ENCODE data around the gene CTU2. TPM values are rescaled to one million over a fixed set of nuclear protein-coding genes. Genes with fewer than 3 reads are reported as not detected.

CTU2 gene
- total RNA-seq, 2 experiments from 2014 or later = 22.8 to 25.7 TPM

DNA sequence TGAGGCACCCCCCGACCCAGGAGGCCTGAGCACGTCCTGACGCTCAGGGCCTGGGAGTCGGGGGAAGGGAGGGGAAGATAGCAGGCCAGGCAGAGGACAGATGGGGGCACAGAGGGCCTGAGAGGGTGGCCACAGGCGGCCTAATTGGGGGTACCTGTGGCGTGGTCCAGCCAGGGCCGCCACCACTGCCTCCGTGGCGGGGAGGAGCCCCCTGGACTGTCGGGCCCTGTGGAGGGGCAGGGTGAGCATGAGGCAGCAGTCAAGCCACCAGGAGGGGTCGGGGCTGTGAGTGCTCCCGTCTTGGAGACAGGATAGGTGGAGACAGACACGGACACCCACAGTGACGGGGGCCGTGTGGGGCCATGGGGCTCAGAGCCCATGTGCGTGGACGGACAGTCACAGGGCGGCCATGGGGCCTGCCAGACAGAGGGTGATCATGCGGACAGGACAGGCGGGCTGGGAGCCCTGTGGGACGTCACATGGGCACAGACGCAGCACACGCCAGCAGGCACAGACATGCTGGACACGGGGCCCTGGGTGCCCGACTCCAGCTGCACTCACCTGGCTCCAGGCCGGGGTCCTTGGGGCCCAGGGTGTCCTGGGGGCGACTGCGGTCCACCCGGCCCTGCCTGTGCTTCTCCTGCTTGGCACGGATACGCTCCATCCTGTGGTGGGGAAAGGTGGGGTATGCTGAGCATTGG, 18.7 kb downstream of the CTU2 start:
- no peak for ATAC-seq (ENCODE audit: low read depth)
- Mint-ChIP-seq H3K27ac (no peak overlapping the region), H3K9me3 (no peaks in the 10 kb centered on the region), H3K27me3 (no peaks in the 10 kb centered on the region), H3K4me3 (no peak overlapping the region), H3K4me1 (peaks cover 1% of the 10 kb centered on the region), H3K36me3 (peaks cover 8% of the 10 kb centered on the region)
- no peak for DNase-seq
- POLR2A ChIA-PET = no interaction called here

GRCh38 chr16:88725609-88726407, 19.5 kb downstream of the CTU2 start:
- Mint-ChIP-seq H3K27me3 (no peaks in the 10 kb centered on the region), H3K4me1 (peaks cover 1% of the 10 kb centered on the region), H3K27ac (no peak overlapping the region), H3K9me3 (no peaks in the 10 kb centered on the region), H3K36me3 (peaks cover 8% of the 10 kb centered on the region), H3K4me3 (no peak overlapping the region)
- ATAC-seq (ENCODE audit: low read depth) (no peak), DNase-seq (no peak)
- POLR2A ChIA-PET = no interaction called here

DNA sequence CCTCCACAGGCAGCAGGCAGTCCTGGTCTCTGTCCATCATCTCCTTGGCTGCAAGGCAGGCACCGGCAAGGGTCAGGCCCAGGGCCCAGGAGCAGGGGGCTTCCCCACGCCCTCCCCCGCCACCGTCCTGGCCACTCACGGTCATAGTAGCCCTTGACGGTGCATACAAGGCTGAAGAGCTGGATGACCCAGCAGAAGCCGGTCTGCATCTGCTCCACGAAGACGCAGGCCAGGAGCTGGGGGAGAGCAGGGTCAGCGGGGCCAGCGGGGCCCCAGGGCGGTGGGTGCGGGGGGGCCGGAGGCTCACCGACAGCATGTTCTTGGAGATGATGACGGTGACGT, 20.1 kb downstream of the CTU2 start:
- H3K27me3 Mint-ChIP-seq = no peaks in the 10 kb centered on the region
- H3K4me1 Mint-ChIP-seq = peaks cover 1% of the 10 kb centered on the region
- H3K9me3 Mint-ChIP-seq = no peaks in the 10 kb centered on the region
- ATAC-seq (ENCODE audit: low read depth) (no peak), DNase-seq (no peak)
- no peak overlapping the region for H3K27ac Mint-ChIP-seq
- H3K36me3 Mint-ChIP-seq = peaks cover 9% of the 10 kb centered on the region
- H3K4me3 Mint-ChIP-seq = no peak overlapping the region
- POLR2A ChIA-PET = no interaction called here

DNA sequence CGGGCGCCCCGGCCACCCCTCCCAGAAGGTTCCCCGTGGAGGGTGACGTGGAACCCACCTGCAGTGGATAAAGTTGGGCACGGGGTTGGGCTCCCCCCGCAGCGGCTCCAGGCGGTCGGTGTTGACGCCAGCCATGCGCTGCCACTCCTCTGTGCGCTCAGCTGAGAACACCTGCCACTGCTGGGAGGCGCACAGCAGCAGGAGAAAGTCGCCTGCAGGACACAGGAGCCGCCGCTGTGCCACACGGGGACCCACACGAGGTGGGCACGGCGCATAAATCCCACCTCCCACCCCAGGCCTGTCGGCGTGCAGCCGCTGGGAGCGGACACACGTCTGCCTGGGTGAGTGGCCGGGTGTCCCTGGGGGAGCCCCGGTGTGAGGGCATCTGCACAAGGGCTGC, 20.7 kb downstream of the CTU2 start:
- Mint-ChIP-seq H3K36me3 (peaks cover 9% of the 10 kb centered on the region), H3K4me1 (peaks cover 1% of the 10 kb centered on the region), H3K27ac (no peak overlapping the region), H3K4me3 (no peak overlapping the region), H3K27me3 (no peaks in the 10 kb centered on the region), H3K9me3 (no peaks in the 10 kb centered on the region)
- ATAC-seq (ENCODE audit: low read depth) = no peak
- no peak for DNase-seq
- POLR2A ChIA-PET = no interaction called here

- H3K27ac Mint-ChIP-seq = no peak overlapping the region
- peaks cover 9% of the 10 kb centered on the region for H3K36me3 Mint-ChIP-seq
- no peak for DNase-seq
- H3K4me3 Mint-ChIP-seq = no peak overlapping the region
- no peaks in the 10 kb centered on the region for H3K27me3 Mint-ChIP-seq
- no peak for ATAC-seq (ENCODE audit: low read depth)
- H3K4me1 Mint-ChIP-seq = peaks cover 1% of the 10 kb centered on the region
- no peaks in the 10 kb centered on the region for H3K9me3 Mint-ChIP-seq
- POLR2A ChIA-PET = no interaction called here
Measured at GRCh38 chr16:88727871-88728270, 21.6 kb downstream of the CTU2 start.

DNA sequence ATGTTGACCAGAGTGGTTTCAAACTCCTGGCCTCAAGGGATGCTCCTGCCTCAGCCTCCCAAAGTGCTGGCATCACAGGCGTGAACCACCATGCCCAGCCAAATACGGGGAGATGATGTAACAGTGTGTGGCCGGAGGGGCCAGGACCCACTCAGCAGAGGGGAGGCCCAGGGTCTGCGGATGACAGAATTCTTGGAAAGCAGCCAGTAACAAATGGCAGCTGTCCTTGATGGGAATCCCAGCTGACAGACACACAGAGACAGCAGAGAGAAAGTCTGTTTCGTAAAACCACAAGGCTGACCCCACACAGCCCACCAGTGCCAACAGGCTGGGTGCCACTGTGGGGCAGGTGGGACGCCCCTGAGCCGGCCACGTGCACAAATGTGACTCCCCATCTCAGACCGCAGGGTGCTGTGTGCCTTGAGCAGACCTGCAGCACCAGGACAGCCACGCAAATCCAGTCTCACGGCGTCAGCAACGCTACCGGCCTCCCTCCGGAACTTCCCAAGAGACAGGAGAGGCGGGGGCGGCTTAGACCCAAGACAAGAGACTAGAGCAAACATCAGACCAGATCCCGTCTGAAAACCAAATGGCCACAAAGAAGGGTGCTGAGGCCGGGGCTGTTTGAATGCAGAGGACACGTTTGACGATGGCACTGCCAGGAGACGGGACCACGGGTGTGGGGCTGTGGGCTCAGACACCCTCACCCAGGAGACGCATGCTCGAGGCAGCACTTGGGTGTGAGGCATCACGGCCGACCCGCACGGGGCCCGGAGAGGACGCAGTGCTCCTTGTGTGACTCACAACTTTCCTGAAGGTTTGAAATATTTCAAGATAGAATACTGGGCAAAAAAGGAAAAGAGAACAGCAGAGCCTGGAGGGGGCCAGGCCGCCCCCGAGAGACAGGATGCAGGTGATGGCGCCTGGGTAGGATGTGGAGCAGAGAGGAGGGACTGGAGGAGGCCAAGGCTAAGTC, 24.6 kb downstream of the CTU2 start:
- Mint-ChIP-seq H3K4me1 (peaks cover 1% of the 10 kb centered on the region), H3K27me3 (no peaks in the 10 kb centered on the region), H3K4me3 (no peak overlapping the region), H3K27ac (no peak overlapping the region), H3K36me3 (peaks cover 8% of the 10 kb centered on the region), H3K9me3 (no peaks in the 10 kb centered on the region)
- no peak for DNase-seq
- POLR2A ChIA-PET = no interaction called here
- ATAC-seq (ENCODE audit: low read depth) = no peak

DNA sequence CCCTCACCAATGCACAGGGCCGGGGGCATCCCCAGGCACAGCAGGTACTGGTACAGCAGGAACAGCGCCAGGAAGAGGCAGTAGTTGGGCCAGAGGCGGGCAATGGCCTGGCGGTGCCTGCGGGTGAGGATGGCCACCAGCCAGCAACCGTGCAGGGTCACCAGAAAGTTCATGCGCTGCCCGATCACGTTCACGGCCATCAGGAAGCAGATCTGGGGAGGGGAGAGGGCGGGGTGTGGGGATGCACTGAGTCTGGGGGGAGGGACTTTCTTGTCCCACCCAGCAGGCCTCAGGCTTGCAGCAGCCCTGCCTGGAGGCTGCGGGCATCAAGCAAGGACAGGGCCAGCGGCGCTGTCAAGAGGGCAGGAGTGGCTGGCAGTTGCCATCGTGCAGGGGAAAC, 25.4 kb downstream of the CTU2 start:
- no peak for ATAC-seq (ENCODE audit: low read depth)
- no peak for DNase-seq
- Mint-ChIP-seq H3K27ac (no peak overlapping the region), H3K4me1 (peaks cover 1% of the 10 kb centered on the region), H3K9me3 (no peaks in the 10 kb centered on the region), H3K36me3 (peaks cover 5% of the 10 kb centered on the region), H3K4me3 (no peak overlapping the region), H3K27me3 (no peaks in the 10 kb centered on the region)
- POLR2A ChIA-PET = no interaction called here

DNA sequence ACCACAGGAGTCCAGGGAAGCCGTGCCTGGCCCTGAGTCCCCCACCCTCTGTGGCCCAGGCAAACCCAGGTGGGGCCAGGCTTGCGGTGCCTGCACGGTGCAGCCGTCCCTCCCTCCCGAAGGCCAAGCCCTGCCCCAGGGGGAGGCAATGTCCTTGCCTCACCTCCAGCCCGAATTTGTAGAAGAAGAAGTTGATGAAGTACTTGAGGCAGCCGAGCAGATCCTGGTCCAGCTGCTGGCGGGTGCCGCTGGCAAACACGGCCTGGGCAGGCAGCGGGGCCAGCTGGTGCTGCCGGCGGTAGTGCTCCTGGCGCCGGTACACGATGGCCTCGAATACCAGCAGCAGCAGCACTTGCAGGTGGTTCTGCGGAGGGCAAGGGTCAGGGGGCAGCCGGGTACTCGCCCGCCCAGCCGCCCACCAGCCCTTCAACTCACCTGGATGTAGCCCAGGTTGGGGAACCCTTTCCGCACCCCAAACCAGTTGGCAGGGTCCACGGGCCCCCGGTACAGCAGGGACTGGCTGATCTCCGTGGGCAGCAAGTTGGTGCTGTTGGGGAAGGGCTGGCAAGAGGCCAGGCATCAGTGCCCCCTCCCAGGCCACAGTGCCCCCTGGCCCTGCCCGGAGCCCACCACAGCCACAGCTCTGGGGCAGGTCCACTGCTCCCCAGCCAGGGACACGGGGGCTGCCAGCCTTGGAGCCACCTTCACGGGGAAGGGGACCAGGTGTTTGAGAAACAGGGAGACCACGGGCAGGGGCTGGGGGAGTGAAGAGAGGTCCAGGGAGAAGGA, 26.1 kb downstream of the CTU2 start:
- H3K4me3 Mint-ChIP-seq = no peak overlapping the region
- H3K27me3 Mint-ChIP-seq = no peaks in the 10 kb centered on the region
- peaks cover 4% of the 10 kb centered on the region for H3K36me3 Mint-ChIP-seq
- no peak for ATAC-seq (ENCODE audit: low read depth)
- peaks cover 1% of the 10 kb centered on the region for H3K4me1 Mint-ChIP-seq
- DNase-seq = no peak
- POLR2A ChIA-PET = no interaction called here
- H3K27ac Mint-ChIP-seq = no peak overlapping the region
- no peaks in the 10 kb centered on the region for H3K9me3 Mint-ChIP-seq

GRCh38 chr16:88732961-88733294, 26.6 kb downstream of the CTU2 start:
- ATAC-seq (ENCODE audit: low read depth) = no peak
- POLR2A ChIA-PET = no interaction called here
- peaks cover 4% of the 10 kb centered on the region for H3K36me3 Mint-ChIP-seq
- H3K4me3 Mint-ChIP-seq = no peak overlapping the region
- no peak for DNase-seq
- H3K9me3 Mint-ChIP-seq = no peaks in the 10 kb centered on the region
- H3K27me3 Mint-ChIP-seq = no peaks in the 10 kb centered on the region
- H3K4me1 Mint-ChIP-seq = peaks cover 1% of the 10 kb centered on the region
- H3K27ac Mint-ChIP-seq = no peak overlapping the region

DNA sequence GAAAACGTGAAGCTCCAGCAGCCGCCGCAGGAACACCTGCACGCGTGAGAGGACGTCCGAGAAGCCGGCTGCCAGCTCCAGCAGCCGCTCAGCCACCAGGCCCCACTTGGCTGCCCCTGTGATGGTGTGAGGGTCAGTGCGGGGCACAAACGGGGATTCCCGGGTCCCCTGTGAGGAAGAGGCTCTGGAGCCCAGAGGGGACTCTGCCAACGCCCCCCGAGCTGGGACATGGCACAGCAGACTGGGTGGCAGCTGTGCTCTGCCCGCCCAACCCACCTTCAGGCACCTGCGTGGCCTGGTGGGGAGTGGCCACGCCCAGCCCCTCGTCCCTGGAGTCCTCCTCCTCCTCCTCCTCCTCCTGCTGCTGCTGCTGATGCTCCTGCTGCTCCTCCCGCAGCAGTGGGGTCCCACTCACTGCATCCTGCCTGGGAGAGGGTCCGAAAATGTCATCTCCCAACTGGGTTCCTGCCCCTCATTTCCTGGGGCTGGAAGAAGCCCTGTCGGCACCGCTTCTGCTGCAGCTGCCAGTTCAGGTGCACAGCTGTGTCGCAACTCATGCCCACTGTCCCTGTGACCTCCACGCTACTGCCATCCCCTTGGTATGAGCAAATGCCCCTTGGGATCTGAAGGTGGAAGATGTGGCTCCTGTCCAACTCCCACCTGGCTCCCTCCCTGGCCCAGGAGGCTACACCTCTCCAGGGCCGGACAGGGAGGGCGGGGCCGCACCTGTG, 27.5 kb downstream of the CTU2 start:
- DNase-seq (no peak), ATAC-seq (ENCODE audit: low read depth) (no peak)
- Mint-ChIP-seq H3K27ac (no peak overlapping the region), H3K9me3 (no peaks in the 10 kb centered on the region), H3K27me3 (no peaks in the 10 kb centered on the region), H3K36me3 (peaks cover 4% of the 10 kb centered on the region), H3K4me3 (no peak overlapping the region), H3K4me1 (peaks cover 1% of the 10 kb centered on the region)
- POLR2A ChIA-PET = no interaction called here

DNA sequence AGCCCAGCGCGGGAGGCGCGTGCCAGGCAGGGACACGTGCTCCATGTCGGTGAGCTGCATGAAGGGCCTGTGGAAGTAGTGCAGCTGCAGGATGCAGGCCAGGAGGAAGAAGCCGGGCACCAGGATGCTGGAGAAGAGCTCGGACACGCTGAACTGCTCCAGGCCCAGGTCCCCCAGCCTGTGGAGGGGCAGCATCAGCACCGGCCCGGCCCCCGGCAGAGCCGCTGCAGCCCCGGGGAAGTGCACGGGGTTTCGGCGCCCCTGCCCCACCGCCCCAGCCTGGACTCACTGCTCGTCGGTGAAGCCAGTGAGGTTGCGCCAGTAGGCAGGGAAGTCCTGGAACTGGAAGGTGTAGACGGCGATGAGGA, 28.0 kb downstream of the CTU2 start:
- no peak overlapping the region for H3K27ac Mint-ChIP-seq
- DNase-seq (no peak), ATAC-seq (ENCODE audit: low read depth) (no peak)
- POLR2A ChIA-PET = no interaction called here
- peaks cover 1% of the 10 kb centered on the region for H3K4me1 Mint-ChIP-seq
- H3K27me3 Mint-ChIP-seq = no peaks in the 10 kb centered on the region
- H3K36me3 Mint-ChIP-seq = peaks cover 4% of the 10 kb centered on the region
- H3K4me3 Mint-ChIP-seq = no peak overlapping the region
- no peaks in the 10 kb centered on the region for H3K9me3 Mint-ChIP-seq

DNA sequence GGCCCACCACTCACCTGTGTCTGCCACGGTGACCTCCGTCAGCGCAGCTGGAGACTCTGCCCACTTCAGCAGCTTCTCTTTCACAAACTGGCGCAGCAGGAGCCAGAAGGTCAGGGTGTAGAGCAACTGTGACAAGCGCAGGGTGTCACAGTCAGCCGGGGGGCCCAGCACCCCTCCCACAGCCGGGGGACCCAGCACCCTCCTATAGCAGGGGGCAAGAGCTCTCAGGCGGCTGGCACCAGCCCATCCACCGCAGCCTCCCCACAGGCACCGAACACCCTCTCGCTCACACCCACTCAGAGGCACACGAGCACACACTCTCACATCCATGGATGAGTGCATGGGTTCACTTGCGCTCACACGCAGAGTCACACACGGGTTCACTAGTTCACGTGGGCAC, 28.8 kb downstream of the CTU2 start:
- Mint-ChIP-seq H3K27ac (no peak overlapping the region), H3K4me1 (no peaks in the 10 kb centered on the region), H3K9me3 (no peaks in the 10 kb centered on the region), H3K4me3 (no peak overlapping the region), H3K27me3 (no peaks in the 10 kb centered on the region), H3K36me3 (peaks cover 5% of the 10 kb centered on the region)
- POLR2A ChIA-PET = interaction anchor here (1.1 kb wide), 1 partner anchor 46 kb away, joined by 3 read pairs; no protein-coding TSS in a partner anchor
- no peak for DNase-seq
- no peak for ATAC-seq (ENCODE audit: low read depth)

Measured in activated naive CD8-positive, alpha-beta T cell treated with anti-CD3 and anti-CD28 coated beads, Interleukin-2, amount 10 ng/mL, durations not matched to agents 7 days and 5 days (primary cell).